Left hindlimb (tissue), 1 donor: ENCODE data around the gene DLL3.

Experiments
- DNase-seq: peaks from one replicate; pipeline ENCODE4 v3.0.0-alpha.2; 2018

DLL3 gene

DNA sequence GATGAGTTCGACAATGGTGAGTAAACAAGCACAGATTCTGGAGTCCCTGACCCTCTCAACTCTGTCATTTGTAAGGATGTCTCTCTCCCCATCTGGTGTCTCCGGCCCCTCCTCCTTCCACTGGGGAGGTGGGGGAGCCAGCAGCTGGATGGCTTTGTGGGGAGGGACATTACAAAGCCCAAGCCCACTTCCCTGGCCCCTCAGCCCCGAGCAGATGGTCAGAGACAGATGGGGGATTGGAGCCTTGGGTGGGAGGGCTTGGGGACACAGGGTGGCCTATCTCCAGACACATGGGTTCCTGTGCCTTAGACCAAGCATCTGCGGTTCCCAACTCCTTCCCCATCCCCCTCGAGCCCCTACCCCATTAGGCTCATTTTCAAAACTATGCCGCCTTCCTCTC, 15.6 kb upstream of the DLL3 start:
- no peak for DNase-seq

- DNase-seq = no peak
Measured at GRCh38 chr19:39489756-39490155, 9.0 kb upstream of the DLL3 start.

DNA sequence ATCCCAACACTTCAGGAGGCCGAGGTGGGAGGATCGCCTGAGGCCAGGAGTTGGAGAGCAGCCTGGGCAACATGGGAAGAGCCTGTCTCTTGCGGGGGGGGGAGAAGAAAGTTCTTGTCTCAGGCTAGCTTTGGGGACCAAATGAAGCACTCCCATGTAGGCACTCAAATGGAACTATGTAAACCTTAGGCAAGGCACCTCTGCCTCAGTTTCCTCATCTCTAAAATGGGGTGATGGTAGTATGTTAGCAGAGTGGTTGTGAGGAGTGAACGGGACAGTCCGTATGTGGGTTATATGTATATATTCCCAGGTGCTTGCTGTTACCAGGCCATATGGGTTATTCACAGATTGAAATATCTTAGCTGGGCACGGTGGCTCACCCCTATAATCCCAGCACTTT, 6.5 kb upstream of the DLL3 start:
- no peak for DNase-seq

- DNase-seq = no peak
Measured at GRCh38 chr19:39492788-39493187, 6.0 kb upstream of the DLL3 start.

GRCh38 chr19:39494661-39495060, 4.1 kb upstream of the DLL3 start:
- DNase-seq = no peak

- DNase-seq = no peak
Measured at GRCh38 chr19:39496063-39496462, 2.7 kb upstream of the DLL3 start.

- no peak for DNase-seq
Measured at GRCh38 chr19:39497701-39497995, 1.1 kb upstream of the DLL3 start.

- peak; percentile 60 for DNase-seq
Measured at GRCh38 chr19:39497996-39498797, 550 bp upstream of the DLL3 start.

GRCh38 chr19:39499932-39500331, 1.2 kb downstream of the DLL3 start:
- no peak for DNase-seq

GRCh38 chr19:39500543-39500942, 1.8 kb downstream of the DLL3 start:
- no peak for DNase-seq

- no peak for DNase-seq
Measured at GRCh38 chr19:39501340-39501739, 2.6 kb downstream of the DLL3 start.

DNA sequence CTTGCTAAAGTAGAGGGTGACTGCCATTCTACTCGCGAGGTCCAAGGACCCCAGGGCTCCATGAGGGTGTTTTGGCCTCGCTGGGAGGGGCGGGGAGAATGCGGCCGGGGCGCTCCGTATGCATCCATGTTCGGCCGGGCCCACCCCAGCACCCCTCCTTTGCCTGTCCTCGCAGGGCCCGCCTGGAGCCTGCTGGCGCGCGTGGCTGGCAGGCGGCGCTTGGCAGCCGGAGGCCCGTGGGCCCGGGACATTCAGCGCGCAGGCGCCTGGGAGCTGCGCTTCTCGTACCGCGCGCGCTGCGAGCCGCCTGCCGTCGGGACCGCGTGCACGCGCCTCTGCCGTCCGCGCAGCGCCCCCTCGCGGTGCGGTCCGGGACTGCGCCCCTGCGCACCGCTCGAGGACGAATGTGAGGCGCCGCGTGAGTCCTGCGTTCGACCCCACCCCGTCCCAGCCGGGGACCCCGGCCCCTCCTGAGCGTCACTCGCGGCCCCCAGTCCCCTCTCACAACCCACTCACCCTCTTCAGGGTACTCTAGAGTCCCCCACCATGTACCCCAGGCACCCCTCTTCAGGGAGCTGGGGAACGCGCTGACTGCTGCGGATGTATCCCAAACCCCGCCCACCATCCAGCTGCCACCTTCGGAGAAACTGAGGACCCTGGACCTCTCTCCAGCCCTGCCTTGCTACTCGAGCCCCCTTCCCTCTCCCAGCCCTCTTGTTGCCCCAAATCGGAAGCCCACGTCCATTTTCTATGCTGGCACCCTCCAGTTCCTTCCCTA, 4.1 kb downstream of the DLL3 start:
- DNase-seq = peak; percentile 55

DNA sequence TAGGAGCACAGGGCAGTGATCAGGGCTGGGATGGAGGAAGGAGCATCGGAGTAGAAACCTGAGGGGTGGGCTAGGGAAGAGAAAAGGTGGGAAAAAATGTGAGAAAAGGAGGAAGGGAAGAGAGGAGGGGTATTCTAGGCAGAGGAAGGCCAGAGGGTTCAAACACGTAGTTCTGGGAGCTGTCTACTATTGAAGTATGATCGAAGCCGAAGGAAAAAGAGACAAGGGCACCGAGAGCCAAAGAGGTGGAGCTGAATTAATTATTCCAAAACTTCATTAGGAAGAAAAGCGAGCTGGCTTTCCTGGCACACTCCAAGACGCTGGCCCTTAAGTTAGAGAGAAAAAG, 7.8 kb downstream of the DLL3 start:
- no peak for DNase-seq

DNA sequence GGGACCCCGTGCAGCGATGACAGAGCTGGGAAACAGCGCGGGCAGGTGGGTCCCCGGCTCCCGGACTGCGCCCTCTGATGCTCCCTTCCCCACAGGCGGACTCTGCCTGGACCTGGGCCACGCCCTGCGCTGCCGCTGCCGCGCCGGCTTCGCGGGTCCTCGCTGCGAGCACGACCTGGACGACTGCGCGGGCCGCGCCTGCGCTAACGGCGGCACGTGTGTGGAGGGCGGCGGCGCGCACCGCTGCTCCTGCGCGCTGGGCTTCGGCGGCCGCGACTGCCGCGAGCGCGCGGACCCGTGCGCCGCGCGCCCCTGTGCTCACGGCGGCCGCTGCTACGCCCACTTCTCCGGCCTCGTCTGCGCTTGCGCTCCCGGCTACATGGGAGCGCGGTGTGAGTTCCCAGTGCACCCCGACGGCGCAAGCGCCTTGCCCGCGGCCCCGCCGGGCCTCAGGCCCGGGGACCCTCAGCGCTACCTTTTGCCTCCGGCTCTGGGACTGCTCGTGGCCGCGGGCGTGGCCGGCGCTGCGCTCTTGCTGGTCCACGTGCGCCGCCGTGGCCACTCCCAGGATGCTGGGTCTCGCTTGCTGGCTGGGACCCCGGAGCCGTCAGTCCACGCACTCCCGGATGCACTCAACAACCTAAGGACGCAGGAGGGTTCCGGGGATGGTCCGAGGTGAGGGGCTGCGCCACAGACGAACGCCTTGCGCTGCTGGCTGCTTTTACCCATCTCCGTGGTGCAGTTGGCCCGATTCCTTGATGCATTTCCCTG, 8.4 kb downstream of the DLL3 start:
- DNase-seq = peak; percentile 60

- DNase-seq = no peak
Measured at GRCh38 chr19:39507715-39508364, 9.1 kb downstream of the DLL3 start.

- DNase-seq = no peak
Measured at GRCh38 chr19:39508629-39509028, 9.9 kb downstream of the DLL3 start.

DNA sequence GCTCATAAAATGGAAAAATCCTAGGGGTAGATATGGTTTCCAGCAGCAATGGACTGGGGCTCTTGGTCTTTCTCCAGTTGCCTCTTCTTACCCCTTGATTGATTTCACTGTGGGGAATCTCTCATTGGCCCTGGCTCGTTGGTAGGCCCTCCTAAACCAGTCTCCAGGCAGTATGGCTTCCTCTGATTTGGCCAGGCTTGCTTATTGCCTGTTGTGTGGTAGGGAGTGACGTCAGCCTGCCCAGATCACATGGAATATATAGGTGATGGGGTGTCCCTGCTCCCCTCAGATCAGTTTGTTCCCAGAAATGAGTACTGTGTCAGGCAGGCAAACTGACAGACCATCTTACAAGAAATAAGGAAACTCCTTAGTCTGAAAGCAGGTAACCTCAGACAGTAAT, 10.5 kb downstream of the DLL3 start:
- DNase-seq = no peak

- no peak for DNase-seq
Measured at GRCh38 chr19:39512988-39513387, 14.2 kb downstream of the DLL3 start.

GRCh38 chr19:39514840-39515550, 16.2 kb downstream of the DLL3 start, which contains the start of gene SELENOV:
TSS of gene SELENOV (plus strand) at chr19:39515139. CDS start at chr19:39515213, 74 bp downstream.
- peak; percentile 52 for DNase-seq

- DNase-seq = peak; percentile 40
Measured at GRCh38 chr19:39515551-39516191, 16.9 kb downstream of the DLL3 start.

- DNase-seq = no peak
Measured at GRCh38 chr19:39516270-39516669, 17.5 kb downstream of the DLL3 start.

DNA sequence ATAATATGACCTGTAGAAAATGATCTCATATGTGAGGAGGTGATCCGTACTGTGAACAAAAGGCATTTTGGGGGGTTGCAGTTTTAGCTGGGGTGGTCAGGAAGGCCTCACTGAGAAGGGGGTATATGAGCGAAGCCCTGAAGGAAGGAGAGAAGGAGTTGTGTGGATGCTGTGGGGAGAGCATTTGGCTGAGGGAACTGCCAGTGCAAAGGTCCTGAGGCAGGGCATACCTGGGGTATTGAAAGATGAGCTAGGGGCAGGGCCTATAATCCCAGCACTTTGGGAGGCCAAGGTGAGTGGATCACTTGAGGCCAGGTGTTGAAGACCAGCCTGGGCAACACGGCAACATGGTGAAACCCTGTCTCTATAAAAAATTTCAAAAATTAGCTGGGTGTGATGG, 18.7 kb downstream of the DLL3 start:
- DNase-seq = no peak
